Fibroblast of mammary gland (primary cell): ENCODE measurements around the gene BMP5.

Source experiments
- DNase-seq: peaks from one replicate; pipeline ENCODE4 v3.0.0-alpha.2; 2010; ENCODE audit warnings: low read depth
- H3K4me3 ChIP-seq: 2 replicates; pipeline ENCODE4 v1.5.1; 2011; ENCODE audit warnings: low read depth, mild to moderate bottlenecking, low read length, moderate library complexity; ENCODE audit not compliant: control insufficient read depth
- TF ChIP-seq, protein P1 (sequence below): conservative IDR thresholded peaks from 2 replicates; pipeline ENCODE4 v1.5.1; 2011; ENCODE audit warnings: low read depth, low read length, inconsistent platforms; ENCODE audit not compliant: control insufficient read depth, insufficient read depth

BMP5 gene

DNA sequence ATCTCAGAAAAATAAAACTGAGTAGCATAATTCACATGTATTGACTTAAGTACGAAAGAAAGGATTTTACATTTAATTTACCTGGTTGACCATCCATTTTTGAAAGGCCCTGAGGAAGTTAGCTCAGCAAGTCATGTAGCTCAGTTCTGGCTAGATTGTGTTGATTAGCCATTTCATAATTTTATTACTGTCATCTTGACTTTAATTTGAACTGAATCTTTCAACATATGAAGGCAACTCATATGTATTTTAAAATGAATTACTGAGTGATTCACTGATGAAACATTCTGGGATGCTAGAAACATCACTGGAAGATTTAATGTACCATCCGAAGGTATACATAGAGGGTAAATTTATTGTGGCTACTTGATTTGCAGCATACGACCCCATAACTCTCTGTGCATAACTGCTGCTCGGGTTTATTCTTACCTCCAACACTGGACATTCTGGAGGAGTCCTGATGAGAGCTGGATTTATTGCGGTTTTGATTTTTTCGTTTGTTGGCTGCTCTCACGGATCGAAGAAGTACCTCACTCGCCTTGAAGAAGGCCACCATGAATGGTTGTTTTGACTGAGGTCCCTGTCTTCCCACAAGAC, 101.7 kb downstream of the BMP5 start:
- no peak for DNase-seq

DNA sequence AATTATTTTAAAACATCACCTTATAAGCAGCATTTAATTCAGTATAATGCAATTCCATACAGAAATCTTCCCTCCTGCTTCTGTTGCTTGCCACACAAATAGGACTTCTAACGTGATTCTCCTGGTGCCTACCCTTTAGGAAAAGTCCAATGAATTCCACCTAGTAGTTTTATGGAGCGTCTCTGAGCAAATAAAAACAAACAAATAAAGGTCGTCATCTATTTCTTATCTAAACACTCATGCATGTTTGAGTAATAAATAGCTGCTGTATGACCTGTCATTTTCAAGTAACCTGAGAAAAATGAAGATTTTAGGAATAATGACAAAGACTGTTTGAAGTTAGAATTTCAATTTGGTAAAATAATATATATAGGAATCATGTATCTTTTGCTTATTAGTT, 102.7 kb downstream of the BMP5 start:
- TF ChIP-seq, protein P1, sequence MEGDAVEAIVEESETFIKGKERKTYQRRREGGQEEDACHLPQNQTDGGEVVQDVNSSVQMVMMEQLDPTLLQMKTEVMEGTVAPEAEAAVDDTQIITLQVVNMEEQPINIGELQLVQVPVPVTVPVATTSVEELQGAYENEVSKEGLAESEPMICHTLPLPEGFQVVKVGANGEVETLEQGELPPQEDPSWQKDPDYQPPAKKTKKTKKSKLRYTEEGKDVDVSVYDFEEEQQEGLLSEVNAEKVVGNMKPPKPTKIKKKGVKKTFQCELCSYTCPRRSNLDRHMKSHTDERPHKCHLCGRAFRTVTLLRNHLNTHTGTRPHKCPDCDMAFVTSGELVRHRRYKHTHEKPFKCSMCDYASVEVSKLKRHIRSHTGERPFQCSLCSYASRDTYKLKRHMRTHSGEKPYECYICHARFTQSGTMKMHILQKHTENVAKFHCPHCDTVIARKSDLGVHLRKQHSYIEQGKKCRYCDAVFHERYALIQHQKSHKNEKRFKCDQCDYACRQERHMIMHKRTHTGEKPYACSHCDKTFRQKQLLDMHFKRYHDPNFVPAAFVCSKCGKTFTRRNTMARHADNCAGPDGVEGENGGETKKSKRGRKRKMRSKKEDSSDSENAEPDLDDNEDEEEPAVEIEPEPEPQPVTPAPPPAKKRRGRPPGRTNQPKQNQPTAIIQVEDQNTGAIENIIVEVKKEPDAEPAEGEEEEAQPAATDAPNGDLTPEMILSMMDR = no peak
- H3K4me3 ChIP-seq = no peak overlapping the region
- no peak for DNase-seq

More for the DNA sequence above, 101.7 kb downstream of the BMP5 start:
- H3K4me3 ChIP-seq = no peak overlapping the region
- TF ChIP-seq, protein P1 = no peak

DNA sequence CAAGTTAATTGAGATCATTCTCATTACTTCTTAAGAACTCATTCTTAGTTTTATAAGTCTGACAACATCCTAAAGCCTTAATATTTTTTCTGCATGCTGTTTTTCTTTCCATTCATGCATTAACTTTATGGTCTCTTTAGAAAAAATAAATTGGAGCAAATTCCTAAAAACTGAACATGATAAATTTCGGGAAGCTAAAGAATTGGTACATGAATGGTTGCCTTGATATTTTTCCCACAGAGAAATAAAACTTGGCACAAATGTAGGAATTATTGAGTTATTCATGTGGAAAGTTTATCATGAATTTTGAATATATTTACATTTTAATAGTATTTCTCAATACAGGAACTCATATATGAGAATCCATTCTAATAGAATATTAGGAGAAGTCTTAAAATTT, 115.9 kb downstream of the BMP5 start:
- H3K4me3 ChIP-seq = no peak overlapping the region
- TF ChIP-seq, protein P1 = no peak
- no peak for DNase-seq

DNA sequence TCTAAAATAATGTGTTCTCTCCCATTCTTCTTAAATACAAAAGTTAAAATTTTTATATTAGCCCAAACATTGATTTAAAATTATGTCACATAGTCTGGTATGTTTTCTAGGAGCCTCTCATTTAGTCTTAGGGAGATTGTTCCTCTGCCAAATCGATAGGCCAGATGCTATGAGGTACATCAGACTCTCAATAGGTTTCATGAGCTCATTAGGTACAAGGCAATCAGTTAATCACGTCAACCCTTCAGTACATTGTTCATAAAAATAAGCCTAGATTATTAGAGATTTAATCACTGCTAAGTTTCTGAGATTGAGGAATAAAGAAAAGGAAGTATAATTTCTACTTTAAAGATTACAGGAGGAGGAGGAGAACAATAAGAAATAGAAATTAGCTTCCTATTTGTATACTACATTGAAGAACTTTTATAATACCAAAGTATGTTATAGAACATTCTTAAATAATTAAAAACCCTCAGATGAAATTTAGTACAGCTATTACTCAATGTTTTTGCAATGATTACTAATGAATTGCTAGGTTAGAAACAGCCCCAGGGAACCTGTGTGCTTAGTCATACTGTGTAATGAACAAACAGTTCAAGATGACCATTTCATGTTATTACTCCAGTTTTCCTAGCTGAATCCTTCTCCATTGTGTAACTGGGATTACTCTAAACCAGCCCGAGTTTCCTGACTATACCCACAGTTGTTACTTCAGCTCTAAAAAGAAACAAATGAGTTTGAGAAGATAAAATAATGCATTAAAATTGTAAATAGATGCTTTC, 117.0 kb downstream of the BMP5 start:
- peak; percentile 98 for DNase-seq
- H3K4me3 ChIP-seq = no peak overlapping the region
- TF ChIP-seq, protein P1 = no peak

DNA sequence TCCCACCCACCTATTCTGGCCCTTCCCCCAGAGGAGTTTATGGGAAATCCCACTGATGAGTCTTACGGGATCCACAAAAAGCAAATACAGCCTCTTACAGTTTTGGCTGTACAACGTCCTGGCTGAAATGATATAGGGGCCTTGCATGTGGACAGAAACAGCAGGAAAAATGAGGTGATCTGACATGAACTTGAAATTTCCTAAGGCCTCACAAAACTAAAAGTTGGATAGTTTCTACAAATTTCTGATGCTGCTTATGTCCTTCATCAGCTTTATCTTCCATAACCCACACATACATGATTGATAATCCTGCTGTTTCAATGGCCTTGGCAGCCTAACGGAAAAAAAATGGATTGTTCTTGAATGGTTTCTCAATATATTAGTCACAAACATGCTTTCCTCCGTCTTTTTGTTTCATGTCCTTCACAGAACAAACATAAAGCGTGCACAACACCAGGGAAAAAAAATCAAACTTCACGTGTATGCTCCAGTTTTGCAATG, 118.8 kb downstream of the BMP5 start:
- TF ChIP-seq, protein P1 = no peak
- no peak overlapping the region for H3K4me3 ChIP-seq
- DNase-seq = peak; percentile 87

DNA sequence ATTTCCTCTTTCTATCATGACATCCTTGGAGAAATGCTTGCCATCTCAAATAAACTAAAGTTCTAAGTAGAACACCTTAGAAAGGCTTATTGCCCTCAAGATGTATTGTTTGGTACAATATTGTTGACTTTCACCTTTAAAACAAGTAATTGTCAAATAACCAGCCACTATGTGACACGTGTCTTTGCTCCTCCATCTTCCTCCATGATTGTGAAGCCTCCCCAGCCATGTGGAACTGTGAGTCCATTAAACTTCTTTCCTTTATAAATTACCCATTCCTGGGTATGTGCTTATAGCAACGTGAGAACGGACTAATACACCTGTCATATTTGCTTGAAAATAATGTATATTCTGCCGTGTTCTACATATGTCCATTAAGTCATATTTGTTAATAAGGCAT, 126.5 kb downstream of the BMP5 start:
- no peak for DNase-seq
- H3K4me3 ChIP-seq = no peak overlapping the region
- TF ChIP-seq, protein P1 = no peak
